GF-D8 (cell line): ENCODE data around the gene KDM5C.
"Not testable (repeated sequence)": the region's sequence is repeated elsewhere in the genome, so short reads cannot be mapped to it uniquely, and the experiment has no call there.

ENCODE experiments used
- DNase-seq: peaks from one replicate; lab custom pipeline; 2025; lab: John Stamatoyannopoulos, UW

The KDM5C gene

GRCh38 chrX:53190363-53190960, 34.5 kb downstream of the KDM5C start:
- DNase-seq, result no peak

GRCh38 chrX:53188763-53189162, 36.2 kb downstream of the KDM5C start:
- DNase-seq, result no peak

GRCh38 chrX:53186351-53186750, 38.7 kb downstream of the KDM5C start:
- no peak for DNase-seq

- DNase-seq, result no peak
Measured at GRCh38 chrX:53184836-53185235, 40.2 kb downstream of the KDM5C start.

GRCh38 chrX:53171356-53171755, 53.7 kb downstream of the KDM5C start:
- DNase-seq, result no peak

- no peak for DNase-seq
Measured at GRCh38 chrX:53166103-53166502, 58.9 kb downstream of the KDM5C start.

- not testable (repeated sequence) for DNase-seq
Measured at GRCh38 chrX:53164566-53164965, 60.4 kb downstream of the KDM5C start.

GRCh38 chrX:53163436-53163835, 61.6 kb downstream of the KDM5C start:
- no peak for DNase-seq

GRCh38 chrX:53160297-53160983, 64.6 kb downstream of the KDM5C start:
- no peak for DNase-seq

GRCh38 chrX:53159184-53159583, 65.8 kb downstream of the KDM5C start:
- no peak for DNase-seq

GRCh38 chrX:53156207-53156596, 68.8 kb downstream of the KDM5C start:
- DNase-seq, result no peak

GRCh38 chrX:53155512-53156206, 69.3 kb downstream of the KDM5C start:
- no peak for DNase-seq

- DNase-seq, result no peak
Measured at GRCh38 chrX:53153581-53153980, 71.4 kb downstream of the KDM5C start.
